HEK293 (cell line): ENCODE results near the gene EGFL8.

Experiments used
- GLI2 ChIP-seq: fragments of 450-650 bp; formaldehyde crosslinking; IDR thresholded peaks from 2 replicates; pipeline ENCODE4; 2017; ENCODE audit warnings: missing biosample characterization, missing genetic modification characterization, low read depth, borderline replicate concordance
- KLF1 ChIP-seq: fragments of 450-650 bp; formaldehyde crosslinking; IDR thresholded peaks from 2 replicates; pipeline ENCODE4 v1.5.1; 2016; ENCODE audit warnings: missing biosample characterization, missing genetic modification characterization
- OVOL3 ChIP-seq: fragments of 450-650 bp; formaldehyde crosslinking; IDR thresholded peaks from 2 replicates; pipeline ENCODE4 v1.5.1; 2016; ENCODE audit warnings: missing biosample characterization, missing genetic modification characterization
- SP3 ChIP-seq: fragments of 450-650 bp; formaldehyde crosslinking; IDR thresholded peaks from 2 replicates; pipeline ENCODE4 v1.5.1; 2016; ENCODE audit warnings: missing biosample characterization, missing genetic modification characterization
- ZNF138 ChIP-seq: fragments of 450-650 bp; formaldehyde crosslinking; IDR thresholded peaks from 2 replicates; pipeline ENCODE4 v1.5.1; 2016; ENCODE audit warnings: missing biosample characterization, missing genetic modification characterization, borderline replicate concordance
- ZNF174 ChIP-seq: fragments of 450-650 bp; formaldehyde crosslinking; IDR thresholded peaks from 2 replicates; pipeline ENCODE4 v1.5.0; 2017; ENCODE audit warnings: missing biosample characterization, mild to moderate bottlenecking, missing genetic modification characterization
- ZNF2 ChIP-seq: fragments of 450-650 bp; formaldehyde crosslinking; IDR thresholded peaks from 2 replicates; pipeline ENCODE4 v1.5.1; 2016; ENCODE audit warnings: missing biosample characterization, missing genetic modification characterization
- ZNF214 ChIP-seq: fragments of 450-650 bp; formaldehyde crosslinking; IDR thresholded peaks from 2 replicates; pipeline ENCODE4 v1.5.1; 2017; ENCODE audit warnings: missing biosample characterization, mild to moderate bottlenecking, missing genetic modification characterization, borderline replicate concordance
- ZNF302 ChIP-seq: fragments of 450-650 bp; formaldehyde crosslinking; IDR thresholded peaks from 2 replicates; pipeline ENCODE4 v1.5.1; 2016; ENCODE audit warnings: missing biosample characterization, missing genetic modification characterization, low read depth
- ZNF37A ChIP-seq: fragments of 450-650 bp; IDR thresholded peaks from 2 replicates; pipeline ENCODE4 v1.5.1; 2018; ENCODE audit warnings: missing biosample characterization, missing genetic modification characterization
- ZNF529 ChIP-seq: fragments of 450-650 bp; formaldehyde crosslinking; IDR thresholded peaks from 2 replicates; pipeline ENCODE4 v1.5.1; 2017; ENCODE audit warnings: missing genetic modification characterization, missing biosample characterization; ENCODE audit not compliant: insufficient replicate concordance
- ZNF548 ChIP-seq: fragments of 450-650 bp; formaldehyde crosslinking; IDR thresholded peaks from 2 replicates; pipeline ENCODE4 v1.5.1; 2016; ENCODE audit warnings: missing biosample characterization, missing genetic modification characterization
- ZNF596 ChIP-seq: fragments of 450-650 bp; IDR thresholded peaks from 2 replicates; pipeline ENCODE4 v1.5.0; 2018; ENCODE audit warnings: missing biosample characterization, mild to moderate bottlenecking, missing genetic modification characterization, moderate library complexity
- ZNF654 ChIP-seq: fragments of 450-650 bp; formaldehyde crosslinking; IDR thresholded peaks from 2 replicates; pipeline ENCODE4 v1.5.1; 2016; ENCODE audit warnings: low read depth, missing biosample characterization, missing genetic modification characterization
- ZNF658 ChIP-seq: fragments of 450-650 bp; formaldehyde crosslinking; IDR thresholded peaks from 2 replicates; pipeline ENCODE4; 2016; ENCODE audit warnings: missing biosample characterization, missing genetic modification characterization
- ZNF785 ChIP-seq: fragments of 450-650 bp; formaldehyde crosslinking; IDR thresholded peaks from 2 replicates; pipeline ENCODE4 v1.5.1; 2016; ENCODE audit warnings: missing biosample characterization, missing genetic modification characterization
- TF ChIP-seq, protein P1 (sequence below): IDR thresholded peaks from 2 replicates; pipeline ENCODE4 v1.6.1; 2011; ENCODE audit warnings: mild to moderate bottlenecking, low read depth, low read length, borderline replicate concordance
- TF ChIP-seq, protein P2 (sequence below): fragments of 450-650 bp; formaldehyde crosslinking; IDR thresholded peaks from 2 replicates; pipeline ENCODE4 v1.5.1; 2016; ENCODE audit warnings: missing biosample characterization, missing genetic modification characterization
- TF ChIP-seq, protein P3 (sequence below): fragments of 450-650 bp; formaldehyde crosslinking; conservative IDR thresholded peaks from 2 replicates; pipeline ENCODE4 v1.5.1; 2016; ENCODE audit warnings: low read depth, missing biosample characterization, missing genetic modification characterization
- TF ChIP-seq, protein P4 (sequence below): fragments of 450-650 bp; formaldehyde crosslinking; IDR thresholded peaks from 2 replicates; pipeline ENCODE4 v1.5.1; 2016; ENCODE audit warnings: missing biosample characterization, missing genetic modification characterization
- TF ChIP-seq, protein P5 (sequence below): fragments of 450-650 bp; formaldehyde crosslinking; IDR thresholded peaks from 2 replicates; pipeline ENCODE4 v1.5.1; 2016; ENCODE audit warnings: missing biosample characterization, missing genetic modification characterization, borderline replicate concordance
- TF ChIP-seq, protein P6 (sequence below): fragments of 450-650 bp; formaldehyde crosslinking; IDR thresholded peaks from 2 replicates; pipeline ENCODE4 v1.5.1; 2017; ENCODE audit warnings: missing biosample characterization, missing genetic modification characterization

Gene EGFL8

DNA sequence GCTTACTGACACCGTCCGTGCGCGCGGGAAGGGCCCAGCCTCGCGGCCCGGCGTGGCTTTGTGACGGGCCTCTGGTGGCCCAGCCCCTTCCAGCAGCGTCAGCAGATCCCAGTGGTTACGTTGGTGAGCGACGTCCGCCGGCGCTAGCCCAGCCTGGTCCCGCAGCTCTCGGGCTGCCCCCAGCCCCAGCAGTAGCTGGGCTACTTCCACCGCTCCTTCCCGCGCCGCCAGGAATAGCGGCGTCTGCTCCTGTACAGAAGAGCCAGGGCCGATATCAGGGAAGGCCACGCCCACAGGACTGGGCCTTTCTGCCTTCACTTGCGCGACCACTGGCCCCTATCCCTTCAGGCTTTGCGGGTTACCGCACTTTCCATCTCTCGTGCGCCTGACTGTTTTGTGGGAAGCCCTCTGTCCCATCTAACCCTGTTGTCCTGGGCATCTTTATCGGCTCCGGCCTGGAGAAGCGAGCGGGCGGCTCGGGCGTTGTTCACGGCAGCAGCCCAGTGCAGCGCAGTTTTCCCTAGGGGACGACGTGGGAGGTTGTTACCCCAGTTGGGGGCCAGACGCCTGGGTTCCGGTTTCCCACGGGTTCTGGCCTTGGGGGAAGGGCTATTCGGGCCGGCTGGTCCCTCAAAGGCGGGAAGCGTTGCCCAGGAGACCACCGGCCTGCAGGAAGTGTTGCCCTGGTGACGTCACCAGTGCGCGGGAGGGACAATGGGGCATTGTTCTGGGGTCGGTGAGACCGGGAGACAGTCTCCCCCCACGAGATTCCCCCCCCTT lies 31.7 kb downstream of the EGFL8 start (continued):
- TF ChIP-seq, protein P1, sequence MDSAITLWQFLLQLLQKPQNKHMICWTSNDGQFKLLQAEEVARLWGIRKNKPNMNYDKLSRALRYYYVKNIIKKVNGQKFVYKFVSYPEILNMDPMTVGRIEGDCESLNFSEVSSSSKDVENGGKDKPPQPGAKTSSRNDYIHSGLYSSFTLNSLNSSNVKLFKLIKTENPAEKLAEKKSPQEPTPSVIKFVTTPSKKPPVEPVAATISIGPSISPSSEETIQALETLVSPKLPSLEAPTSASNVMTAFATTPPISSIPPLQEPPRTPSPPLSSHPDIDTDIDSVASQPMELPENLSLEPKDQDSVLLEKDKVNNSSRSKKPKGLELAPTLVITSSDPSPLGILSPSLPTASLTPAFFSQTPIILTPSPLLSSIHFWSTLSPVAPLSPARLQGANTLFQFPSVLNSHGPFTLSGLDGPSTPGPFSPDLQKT = no peak
- TF ChIP-seq KLF1 (tag by site-specific recombination) (peak; percentile 48; the same call in 1 of the 2 replicates), GLI2 (no peak), ZNF2 (tag by site-specific recombination) (peak; percentile 94), ZNF658 (no peak), ZNF37A (tag by site-specific recombination) (no peak), SP3 (tag by site-specific recombination) (peak; percentile 61), ZNF302 (tag by site-specific recombination) (no peak), ZNF654 (no peak), ZNF138 (tag by site-specific recombination) (no peak), ZNF174 (tag by site-specific recombination) (no peak), OVOL3 (peak; percentile 49; the same call in 1 of the 2 replicates), ZNF785 (tag by site-specific recombination) (no peak; the same call in 1 of the 2 replicates), ZNF214 (tag by site-specific recombination) (no peak), ZNF529 (tag by site-specific recombination) (no peak), ZNF596 (no peak), ZNF548 (no peak)
- TF ChIP-seq, protein P2, sequence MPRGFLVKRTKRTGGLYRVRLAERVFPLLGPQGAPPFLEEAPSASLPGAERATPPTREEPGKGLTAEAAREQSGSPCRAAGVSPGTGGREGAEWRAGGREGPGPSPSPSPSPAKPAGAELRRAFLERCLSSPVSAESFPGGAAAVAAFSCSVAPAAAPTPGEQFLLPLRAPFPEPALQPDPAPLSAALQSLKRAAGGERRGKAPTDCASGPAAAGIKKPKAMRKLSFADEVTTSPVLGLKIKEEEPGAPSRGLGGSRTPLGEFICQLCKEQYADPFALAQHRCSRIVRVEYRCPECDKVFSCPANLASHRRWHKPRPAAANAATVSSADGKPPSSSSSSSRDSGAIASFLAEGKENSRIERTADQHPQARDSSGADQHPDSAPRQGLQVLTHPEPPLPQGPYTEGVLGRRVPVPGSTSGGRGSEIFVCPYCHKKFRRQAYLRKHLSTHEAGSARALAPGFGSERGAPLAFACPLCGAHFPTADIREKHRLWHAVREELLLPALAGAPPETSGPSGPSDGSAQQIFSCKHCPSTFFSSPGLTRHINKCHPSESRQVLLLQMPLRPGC (tag by site-specific recombination) = no peak
- TF ChIP-seq, protein P3, sequence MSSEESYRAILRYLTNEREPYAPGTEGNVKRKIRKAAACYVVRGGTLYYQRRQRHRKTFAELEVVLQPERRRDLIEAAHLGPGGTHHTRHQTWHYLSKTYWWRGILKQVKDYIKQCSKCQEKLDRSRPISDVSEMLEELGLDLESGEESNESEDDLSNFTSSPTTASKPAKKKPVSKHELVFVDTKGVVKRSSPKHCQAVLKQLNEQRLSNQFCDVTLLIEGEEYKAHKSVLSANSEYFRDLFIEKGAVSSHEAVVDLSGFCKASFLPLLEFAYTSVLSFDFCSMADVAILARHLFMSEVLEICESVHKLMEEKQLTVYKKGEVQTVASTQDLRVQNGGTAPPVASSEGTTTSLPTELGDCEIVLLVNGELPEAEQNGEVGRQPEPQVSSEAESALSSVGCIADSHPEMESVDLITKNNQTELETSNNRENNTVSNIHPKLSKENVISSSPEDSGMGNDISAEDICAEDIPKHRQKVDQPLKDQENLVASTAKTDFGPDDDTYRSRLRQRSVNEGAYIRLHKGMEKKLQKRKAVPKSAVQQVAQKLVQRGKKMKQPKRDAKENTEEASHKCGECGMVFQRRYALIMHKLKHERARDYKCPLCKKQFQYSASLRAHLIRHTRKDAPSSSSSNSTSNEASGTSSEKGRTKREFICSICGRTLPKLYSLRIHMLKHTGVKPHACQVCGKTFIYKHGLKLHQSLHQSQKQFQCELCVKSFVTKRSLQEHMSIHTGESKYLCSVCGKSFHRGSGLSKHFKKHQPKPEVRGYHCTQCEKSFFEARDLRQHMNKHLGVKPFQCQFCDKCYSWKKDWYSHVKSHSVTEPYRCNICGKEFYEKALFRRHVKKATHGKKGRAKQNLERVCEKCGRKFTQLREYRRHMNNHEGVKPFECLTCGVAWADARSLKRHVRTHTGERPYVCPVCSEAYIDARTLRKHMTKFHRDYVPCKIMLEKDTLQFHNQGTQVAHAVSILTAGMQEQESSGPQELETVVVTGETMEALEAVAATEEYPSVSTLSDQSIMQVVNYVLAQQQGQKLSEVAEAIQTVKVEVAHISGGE (tag by site-specific recombination) = peak; percentile 33
- TF ChIP-seq, protein P4, sequence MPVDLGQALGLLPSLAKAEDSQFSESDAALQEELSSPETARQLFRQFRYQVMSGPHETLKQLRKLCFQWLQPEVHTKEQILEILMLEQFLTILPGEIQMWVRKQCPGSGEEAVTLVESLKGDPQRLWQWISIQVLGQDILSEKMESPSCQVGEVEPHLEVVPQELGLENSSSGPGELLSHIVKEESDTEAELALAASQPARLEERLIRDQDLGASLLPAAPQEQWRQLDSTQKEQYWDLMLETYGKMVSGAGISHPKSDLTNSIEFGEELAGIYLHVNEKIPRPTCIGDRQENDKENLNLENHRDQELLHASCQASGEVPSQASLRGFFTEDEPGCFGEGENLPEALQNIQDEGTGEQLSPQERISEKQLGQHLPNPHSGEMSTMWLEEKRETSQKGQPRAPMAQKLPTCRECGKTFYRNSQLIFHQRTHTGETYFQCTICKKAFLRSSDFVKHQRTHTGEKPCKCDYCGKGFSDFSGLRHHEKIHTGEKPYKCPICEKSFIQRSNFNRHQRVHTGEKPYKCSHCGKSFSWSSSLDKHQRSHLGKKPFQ (tag by site-specific recombination) = 0 out of 2 replicates have a peak, but pooled peaks have one; percentile 21
- TF ChIP-seq, protein P5, sequence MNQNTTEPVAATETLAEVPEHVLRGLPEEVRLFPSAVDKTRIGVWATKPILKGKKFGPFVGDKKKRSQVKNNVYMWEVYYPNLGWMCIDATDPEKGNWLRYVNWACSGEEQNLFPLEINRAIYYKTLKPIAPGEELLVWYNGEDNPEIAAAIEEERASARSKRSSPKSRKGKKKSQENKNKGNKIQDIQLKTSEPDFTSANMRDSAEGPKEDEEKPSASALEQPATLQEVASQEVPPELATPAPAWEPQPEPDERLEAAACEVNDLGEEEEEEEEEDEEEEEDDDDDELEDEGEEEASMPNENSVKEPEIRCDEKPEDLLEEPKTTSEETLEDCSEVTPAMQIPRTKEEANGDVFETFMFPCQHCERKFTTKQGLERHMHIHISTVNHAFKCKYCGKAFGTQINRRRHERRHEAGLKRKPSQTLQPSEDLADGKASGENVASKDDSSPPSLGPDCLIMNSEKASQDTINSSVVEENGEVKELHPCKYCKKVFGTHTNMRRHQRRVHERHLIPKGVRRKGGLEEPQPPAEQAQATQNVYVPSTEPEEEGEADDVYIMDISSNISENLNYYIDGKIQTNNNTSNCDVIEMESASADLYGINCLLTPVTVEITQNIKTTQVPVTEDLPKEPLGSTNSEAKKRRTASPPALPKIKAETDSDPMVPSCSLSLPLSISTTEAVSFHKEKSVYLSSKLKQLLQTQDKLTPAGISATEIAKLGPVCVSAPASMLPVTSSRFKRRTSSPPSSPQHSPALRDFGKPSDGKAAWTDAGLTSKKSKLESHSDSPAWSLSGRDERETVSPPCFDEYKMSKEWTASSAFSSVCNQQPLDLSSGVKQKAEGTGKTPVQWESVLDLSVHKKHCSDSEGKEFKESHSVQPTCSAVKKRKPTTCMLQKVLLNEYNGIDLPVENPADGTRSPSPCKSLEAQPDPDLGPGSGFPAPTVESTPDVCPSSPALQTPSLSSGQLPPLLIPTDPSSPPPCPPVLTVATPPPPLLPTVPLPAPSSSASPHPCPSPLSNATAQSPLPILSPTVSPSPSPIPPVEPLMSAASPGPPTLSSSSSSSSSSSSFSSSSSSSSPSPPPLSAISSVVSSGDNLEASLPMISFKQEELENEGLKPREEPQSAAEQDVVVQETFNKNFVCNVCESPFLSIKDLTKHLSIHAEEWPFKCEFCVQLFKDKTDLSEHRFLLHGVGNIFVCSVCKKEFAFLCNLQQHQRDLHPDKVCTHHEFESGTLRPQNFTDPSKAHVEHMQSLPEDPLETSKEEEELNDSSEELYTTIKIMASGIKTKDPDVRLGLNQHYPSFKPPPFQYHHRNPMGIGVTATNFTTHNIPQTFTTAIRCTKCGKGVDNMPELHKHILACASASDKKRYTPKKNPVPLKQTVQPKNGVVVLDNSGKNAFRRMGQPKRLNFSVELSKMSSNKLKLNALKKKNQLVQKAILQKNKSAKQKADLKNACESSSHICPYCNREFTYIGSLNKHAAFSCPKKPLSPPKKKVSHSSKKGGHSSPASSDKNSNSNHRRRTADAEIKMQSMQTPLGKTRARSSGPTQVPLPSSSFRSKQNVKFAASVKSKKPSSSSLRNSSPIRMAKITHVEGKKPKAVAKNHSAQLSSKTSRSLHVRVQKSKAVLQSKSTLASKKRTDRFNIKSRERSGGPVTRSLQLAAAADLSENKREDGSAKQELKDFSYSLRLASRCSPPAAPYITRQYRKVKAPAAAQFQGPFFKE (tag by site-specific recombination) = no peak
- TF ChIP-seq, protein P6, sequence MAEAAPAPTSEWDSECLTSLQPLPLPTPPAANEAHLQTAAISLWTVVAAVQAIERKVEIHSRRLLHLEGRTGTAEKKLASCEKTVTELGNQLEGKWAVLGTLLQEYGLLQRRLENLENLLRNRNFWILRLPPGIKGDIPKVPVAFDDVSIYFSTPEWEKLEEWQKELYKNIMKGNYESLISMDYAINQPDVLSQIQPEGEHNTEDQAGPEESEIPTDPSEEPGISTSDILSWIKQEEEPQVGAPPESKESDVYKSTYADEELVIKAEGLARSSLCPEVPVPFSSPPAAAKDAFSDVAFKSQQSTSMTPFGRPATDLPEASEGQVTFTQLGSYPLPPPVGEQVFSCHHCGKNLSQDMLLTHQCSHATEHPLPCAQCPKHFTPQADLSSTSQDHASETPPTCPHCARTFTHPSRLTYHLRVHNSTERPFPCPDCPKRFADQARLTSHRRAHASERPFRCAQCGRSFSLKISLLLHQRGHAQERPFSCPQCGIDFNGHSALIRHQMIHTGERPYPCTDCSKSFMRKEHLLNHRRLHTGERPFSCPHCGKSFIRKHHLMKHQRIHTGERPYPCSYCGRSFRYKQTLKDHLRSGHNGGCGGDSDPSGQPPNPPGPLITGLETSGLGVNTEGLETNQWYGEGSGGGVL (tag by site-specific recombination) = peak; percentile 93
